ENCODE measurements around the gene C10orf62.
A peak's percentile ranks its signal among the peaks of the same experiment; 100 is the strongest.
"Not testable (repeated sequence)": the region's sequence is repeated elsewhere in the genome, so short reads cannot be mapped to it uniquely, and the experiment has no call there.

C10orf62 gene

DNA sequence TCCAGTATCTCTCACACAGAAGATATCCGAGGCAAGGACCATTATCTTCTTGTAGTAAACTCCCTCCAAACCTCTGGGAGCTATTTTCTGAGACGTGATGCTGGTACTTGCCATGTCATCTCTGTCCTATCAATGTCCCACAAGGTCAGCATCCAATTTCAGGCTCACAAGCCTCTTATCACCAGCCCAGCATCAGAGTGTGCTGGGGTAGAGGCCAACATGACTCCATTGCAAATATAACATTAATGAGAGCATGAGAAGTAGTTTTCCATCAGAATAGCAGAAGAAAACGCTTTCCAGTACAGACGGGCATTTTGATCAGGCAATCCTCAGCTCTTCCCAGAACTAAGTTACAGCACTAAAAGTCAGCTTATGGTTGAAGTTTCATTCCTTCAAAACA is 38.2 kb downstream of the C10orf62 start:
- no peak for DNase-seq (ENCODE audit: low read depth in 2 of 2)

DNA sequence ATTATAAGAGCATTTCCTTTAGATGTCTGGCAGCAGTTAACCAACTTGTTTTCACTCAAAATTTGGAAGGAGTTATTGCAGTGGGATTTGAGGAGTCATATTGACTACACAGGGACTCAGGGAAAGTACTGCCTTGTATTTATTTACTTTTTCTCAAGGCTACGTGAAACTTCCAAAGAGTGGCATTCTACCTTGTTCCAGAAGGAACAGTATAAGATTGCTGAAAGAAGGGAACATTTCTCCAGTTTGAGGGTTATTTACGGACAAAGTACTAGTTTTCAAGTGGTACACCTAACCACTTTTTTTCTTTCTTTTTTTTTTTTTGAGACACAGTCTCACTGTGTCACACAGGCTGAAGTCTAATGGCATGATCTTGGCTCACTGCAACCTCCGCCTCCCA is 38.7 kb downstream of the C10orf62 start:
- no peak for DNase-seq (ENCODE audit: low read depth in 2 of 2)

DNA sequence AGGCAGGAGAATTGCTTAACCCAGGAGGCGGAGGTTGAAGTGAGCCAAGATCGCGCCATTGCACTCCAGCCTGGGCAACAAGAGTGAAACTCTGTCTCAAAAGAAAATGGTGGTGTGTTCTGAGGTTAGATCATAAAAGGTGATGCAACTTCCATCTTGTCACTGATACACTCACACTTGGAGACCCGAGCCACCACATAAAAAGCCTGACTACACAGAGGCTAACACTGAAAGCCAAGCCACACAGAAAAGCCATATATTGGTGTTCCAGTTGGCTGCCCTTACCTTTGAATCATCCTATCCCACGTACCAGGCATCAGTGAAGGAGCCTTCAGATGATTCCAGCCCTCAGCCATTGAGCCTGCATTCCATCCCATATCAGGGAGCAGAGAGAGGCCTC is 39.8 kb downstream of the C10orf62 start:
- DNase-seq (ENCODE audit: low read depth in 2 of 2) = no peak

DNA sequence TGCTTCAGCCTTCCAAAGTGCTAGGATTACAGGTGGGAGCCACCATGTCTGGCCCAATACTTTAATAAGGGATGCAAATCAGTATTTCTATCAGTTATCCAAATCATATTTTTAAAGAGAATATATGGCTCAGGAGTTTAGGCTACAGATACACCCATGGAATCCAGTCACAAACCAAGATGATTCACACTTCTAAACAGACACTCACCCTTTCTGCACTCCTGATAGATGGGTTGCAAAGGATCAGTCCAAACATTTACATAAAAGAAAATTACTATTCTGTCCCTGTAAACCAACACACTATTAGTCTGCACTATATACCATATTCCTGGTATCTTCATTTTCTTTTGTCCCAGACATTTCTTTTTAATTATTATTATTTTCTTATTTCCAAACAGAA is 41.6 kb downstream of the C10orf62 start:
- DNase-seq (ENCODE audit: low read depth in 2 of 2) = no peak

DNA sequence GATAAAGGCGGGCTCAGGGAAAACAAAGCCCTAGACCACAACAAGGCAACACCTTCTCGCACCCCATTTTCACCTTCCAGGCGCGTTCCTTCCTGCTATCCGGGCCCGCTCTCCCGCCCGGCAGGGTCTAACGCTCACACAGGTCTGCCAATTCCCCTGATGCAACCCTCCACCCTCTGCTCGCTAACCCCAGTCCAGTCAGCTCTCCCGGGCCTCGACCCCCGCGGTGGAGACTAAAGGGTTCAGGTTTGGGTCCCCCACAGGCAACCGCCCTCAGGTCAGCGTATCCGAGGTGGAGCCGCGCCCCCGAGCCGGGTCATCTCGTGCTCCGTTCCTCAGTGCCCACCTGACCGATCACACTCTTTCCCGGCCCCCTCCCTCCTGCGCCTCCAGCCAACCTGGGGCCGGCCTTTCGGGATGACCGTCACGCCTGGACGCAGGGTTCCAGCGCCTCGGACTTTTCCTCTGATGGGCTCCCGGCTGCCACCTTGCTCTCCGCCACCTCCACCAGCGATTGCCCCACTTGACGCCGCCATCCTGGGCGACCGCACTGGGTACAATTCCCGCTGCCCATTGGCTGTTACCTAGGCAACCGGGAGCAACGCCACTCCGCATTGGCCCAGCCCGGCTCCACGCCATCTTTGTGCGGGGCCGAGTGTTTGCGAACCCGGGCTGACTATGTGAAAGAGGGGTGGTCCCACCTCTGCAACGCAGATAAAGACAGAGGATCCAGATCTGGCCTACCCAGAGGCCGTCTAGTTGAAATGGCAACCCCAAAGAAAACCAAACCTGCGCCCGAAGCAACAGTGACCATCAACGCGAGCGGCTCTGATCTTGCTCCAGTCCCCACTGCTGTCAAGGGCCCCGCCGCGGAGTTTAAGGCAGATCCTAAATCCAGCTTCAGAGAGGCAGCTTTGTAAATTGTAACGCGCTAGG is 43.7 kb downstream of the C10orf62 start, which contains the start of gene MORN4:
TSS of gene MORN4 (minus strand) at position 552 of the 936 bp plus-strand sequence. CDS start 13,847 bp downstream, outside the sequence.
- peak; percentile 75 to 83 for DNase-seq (ENCODE audit: low read depth in 2 of 2)

DNA sequence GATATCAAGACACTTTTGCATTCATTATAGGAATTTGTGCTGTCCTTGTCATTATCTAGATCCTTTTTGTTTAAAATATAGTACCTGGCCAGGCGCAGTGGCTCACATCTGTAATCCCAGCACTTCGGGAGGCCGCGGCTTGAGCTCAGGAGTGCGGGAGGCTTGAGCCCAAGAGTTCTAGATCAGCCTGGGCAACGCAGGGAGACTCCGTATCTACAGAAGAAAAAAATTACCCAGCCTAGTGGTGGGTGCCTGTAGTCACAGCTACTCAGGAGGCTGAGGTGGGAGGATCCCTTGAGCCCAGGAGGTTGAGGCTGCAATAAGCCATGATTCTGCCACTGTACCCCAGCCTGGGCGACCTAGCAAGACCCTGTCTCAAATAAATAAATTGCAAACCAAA is 44.4 kb downstream of the C10orf62 start:
- no peak for DNase-seq (ENCODE audit: low read depth in 2 of 2)

DNA sequence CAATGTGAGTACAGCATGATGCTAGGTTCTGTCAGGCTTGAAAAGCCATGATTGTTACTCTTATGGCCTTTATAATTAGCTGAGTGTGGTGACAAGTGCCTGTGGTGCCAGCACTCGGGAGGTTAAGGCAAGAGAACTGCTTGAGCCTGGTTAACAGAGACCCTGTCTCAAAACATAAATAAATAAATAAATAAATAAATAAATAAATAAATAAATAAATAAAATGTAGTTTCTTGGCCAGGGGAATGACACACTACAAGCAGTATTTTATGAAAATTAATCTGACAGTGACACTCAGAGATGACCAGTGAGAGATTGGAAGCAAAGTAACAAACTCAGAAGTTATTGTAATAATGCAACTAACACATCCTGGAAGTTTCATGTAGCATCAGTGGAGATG is 46.1 kb downstream of the C10orf62 start:
- no peak for DNase-seq (ENCODE audit: low read depth in 2 of 2)

DNA sequence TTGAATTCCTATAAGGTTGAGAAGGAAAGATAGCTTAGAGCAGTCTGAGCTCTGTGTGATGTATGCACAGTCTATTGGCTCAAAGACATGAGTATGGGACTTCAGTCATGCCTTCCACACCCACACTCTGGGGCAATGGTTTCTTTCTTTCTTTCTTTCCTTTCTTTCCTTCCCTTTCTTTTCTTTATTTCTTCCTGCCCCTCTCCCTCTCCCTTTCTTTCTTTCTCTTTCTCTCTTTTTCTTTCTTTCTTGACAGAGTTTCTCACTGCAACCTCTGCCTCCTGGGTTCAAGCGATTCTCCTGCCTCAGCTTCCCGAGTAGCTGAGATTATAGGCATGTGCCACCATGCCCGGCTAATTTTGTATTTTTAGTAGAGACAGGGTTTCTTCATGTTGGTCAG is 49.6 kb downstream of the C10orf62 start:
- DNase-seq (ENCODE audit: low read depth in 2 of 2) = not testable (repeated sequence)

DNA sequence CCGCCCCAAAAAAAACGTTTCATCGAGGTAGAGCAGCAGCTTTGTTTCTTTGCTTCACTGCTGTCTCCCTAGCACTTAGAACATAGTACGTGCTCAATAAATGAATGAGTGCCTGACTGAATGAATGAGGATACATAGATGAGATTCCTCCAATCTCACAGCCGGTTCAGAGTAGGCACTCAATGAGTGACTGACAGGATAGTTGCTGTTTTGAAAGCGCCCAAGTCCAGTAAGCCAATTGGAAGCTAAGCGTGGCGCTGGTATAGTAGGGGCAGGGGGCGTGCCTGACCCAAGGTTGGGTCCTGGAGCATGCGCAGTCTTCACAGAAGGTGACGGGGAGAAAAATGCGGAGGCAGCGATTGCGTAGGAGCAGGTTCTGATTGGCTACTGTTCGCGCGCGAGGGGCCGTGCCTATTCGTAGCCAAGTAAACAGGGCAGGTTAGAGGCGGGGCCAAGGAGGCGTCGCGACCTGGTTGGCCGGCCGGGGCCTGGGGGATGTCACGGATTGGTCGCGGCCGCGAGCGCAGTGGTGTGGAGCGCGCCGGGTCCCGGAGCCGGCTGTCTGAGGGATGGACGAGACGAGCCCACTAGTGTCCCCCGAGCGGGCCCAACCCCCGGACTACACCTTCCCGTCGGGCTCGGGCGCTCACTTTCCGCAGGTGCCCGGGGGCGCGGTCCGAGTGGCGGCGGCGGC is 50.8 kb downstream of the C10orf62 start, which contains the start of gene PI4K2A:
TSS of gene PI4K2A (plus strand) at position 498 of the 694 bp plus-strand sequence. CDS start at position 570, 72 bp downstream.
- DNase-seq (ENCODE audit: low read depth in 2 of 2) = peak; percentile 95 to 97

Data from stimulated activated CD4-positive, alpha-beta T cell treated with anti-CD3 and anti-CD28 coated beads, Interleukin-1b, Interleukin-23, amount 100 ng/mL, for 1 hour (primary cell).